GM18505 (cell line): Measurements from ENCODE around the gene UBQLNL.

Experiments used
- ATAC-seq: cut with Tn5 transposase; IDR thresholded peaks from one replicate; pipeline ENCODE4 v1.9.1; 2021; ENCODE audit not compliant: unreplicated experiment
- POLR2A ChIP-seq: IDR thresholded peaks from 4 replicates; pipeline ENCODE4 v1.6.1; 2011; ENCODE audit warnings: borderline replicate concordance; ENCODE audit not compliant: insufficient read depth, insufficient read length; ENCODE audit errors: extremely low read depth

The UBQLNL gene, protein sequence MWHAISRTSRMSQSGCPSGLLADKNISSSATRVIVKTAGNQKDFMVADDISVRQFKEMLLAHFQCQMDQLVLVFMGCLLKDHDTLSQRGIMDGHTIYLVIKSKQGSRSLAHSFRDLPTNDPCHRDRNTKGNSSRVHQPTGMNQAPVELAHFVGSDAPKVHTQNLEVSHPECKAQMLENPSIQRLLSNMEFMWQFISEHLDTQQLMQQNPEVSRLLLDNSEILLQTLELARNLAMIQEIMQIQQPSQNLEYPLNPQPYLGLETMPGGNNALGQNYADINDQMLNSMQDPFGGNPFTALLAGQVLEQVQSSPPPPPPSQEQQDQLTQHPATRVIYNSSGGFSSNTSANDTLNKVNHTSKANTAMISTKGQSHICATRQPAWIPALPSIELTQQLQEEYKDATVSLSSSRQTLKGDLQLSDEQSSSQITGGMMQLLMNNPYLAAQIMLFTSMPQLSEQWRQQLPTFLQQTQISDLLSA

GRCh38 chr11:5516599-5516998 lies at the start of gene UBQLNL:
TSS of gene UBQLNL (minus strand) at chr11:5516699. CDS start at chr11:5516441, 258 bp downstream.
- ATAC-seq = no peak
- no peak for TF ChIP-seq POLR2A

DNA sequence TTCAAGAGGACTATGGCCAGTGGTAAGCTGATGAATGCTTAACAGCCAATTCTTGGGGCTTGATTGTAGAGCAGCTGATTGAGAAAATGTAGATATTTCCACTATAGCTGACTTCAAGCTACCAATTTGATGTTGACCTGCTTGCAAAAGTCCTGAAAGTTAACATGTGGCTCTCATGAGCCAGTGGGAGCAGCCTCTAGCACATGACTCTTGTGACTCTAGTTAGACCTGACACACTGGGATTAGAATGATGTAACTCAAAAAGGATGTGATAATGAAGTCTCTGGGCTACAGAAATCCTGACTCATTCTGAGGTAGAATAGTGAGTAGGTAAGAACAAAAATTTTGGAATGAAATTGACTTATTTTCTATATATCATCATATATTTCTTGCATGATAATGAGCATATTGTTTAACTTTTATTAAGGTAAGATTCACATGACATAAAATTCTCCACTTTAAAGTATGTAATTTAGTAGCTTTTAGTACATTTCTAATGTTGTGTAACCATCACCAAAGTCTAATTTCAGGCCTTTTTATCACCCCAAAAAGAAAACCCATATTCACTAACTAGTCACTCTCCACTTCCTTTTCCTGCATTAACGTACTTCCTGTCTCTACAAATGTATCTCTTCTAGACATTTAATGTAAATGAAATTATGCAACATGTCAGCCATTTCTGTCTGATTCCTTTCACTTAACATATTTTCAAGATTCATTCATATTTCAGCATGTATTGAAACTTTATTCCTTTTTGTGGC lies 47.9 kb upstream of the UBQLNL start:
- no peak for ATAC-seq
- no peak for TF ChIP-seq POLR2A

DNA sequence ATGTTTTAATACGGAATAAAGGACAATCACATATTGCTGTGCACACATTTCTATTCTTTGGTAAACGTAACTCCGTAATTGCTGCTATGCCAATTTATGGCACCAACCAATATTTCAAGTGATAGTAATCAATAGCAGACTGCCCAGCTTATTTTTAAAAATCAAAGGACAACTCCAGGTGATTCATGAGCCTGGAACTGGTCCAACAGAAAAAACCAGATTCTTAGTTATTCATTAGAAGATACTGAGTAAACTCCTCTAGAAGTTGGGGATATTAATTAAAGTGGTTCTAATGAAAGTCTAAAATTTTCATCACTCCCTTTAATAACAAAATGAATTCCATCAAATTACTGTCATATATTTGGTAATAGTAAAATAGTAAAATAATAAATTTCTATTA lies 41.3 kb upstream of the UBQLNL start:
- no peak for TF ChIP-seq POLR2A
- ATAC-seq = no peak

- ATAC-seq = no peak
Measured at GRCh38 chr11:5556596-5557188, 40.2 kb upstream of the UBQLNL start.

DNA sequence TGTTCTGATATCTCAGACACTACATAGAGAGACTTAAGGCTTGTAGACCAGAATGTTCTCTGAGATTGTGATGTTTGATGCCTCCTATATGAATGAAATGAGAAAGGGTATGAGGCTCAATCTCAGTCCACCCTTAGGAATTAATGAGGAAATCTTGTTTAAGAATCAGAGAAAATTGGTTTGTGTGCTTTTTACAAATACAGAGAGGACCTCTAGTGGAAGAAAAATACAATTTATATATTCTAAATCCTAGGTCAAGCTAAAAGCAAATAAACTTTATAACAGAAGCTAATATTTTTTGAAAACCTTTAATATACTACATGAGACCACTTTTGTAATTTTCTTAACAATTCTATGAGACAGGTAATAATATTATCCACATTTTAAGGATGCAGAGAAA lies 36.8 kb upstream of the UBQLNL start:
- TF ChIP-seq POLR2A = no peak
- ATAC-seq = no peak

More at GRCh38 chr11:5556596-5557188, 40.2 kb upstream of the UBQLNL start:
- no peak for TF ChIP-seq POLR2A

DNA sequence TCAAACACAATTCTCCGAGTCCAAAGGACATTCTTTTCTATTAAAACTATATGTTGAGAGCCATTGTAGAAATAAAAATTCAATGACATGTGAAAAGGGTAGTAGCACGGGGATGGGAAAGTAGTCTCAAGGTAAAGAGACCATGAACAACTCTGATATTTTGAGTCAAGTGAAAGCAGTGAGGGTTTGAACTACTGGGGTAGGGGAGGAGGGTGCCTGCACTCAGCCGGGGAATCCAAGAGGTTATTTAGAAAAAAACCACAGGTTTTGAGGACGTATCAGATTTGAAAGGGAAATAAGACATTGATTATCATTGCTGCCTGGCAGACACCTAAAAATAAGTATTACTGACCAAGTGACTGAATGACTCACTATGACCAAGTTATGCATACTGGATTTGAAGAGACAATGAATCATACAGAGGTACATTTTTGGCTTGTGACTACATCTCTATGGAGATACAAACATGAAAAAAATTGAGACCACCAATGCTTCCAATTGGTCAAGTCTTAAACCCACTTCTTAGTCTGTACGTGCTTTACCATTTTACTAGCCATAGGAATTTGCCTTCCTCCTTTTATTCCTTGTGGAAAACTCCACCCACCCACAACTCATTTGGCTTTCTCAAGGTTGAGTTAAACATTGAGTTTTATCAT lies 34.1 kb upstream of the UBQLNL start:
- no peak for ATAC-seq
- no peak for TF ChIP-seq POLR2A

DNA sequence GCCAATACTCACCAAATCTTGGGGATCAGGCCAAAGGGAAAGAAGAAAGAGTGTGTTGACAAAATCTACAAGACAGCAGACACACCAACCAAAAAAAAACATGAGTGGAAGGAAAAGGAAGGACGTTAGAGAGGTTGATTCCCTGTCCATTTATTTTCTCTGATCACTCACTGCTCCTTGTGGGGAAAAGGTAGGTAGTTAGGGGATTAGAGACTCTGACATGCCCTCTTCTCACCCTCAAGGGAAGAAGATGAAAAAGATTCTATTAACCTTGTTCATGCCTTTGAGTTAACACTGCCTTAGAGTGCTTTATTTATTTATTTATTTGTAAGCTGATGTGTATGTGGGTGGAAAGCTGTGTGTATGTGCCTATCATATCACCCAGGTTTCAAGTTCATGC lies 31.9 kb upstream of the UBQLNL start, which contains the start of gene OR52H1:
TSS of gene OR52H1 (minus strand) at position 101 of the 400 bp plus-strand sequence. CDS start 3,035 bp downstream, outside the sequence.
- TF ChIP-seq POLR2A = no peak
- no peak for ATAC-seq

DNA sequence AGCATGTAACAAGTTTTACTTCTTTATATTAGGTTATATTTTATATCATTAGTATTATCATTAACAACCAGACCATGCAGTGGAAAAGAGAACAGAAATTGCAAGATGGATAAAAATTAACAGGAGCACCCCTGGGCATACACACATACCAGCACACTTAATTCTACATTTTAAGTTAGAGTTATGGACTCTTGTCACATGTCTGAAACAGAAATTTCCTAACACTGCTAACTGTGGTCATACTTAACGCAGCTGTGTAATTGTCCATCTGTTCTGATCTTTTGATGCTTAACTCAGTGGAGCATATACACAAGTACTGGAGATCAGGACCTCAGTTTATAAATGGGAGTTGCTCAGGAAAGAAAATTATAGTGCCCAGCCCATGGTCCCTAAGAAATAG lies 31.5 kb upstream of the UBQLNL start:
- no peak for TF ChIP-seq POLR2A
- ATAC-seq = no peak

GRCh38 chr11:5546457-5546856 lies 30.0 kb upstream of the UBQLNL start:
- no peak for TF ChIP-seq POLR2A
- no peak for ATAC-seq

- ATAC-seq = no peak
Measured at GRCh38 chr11:5541427-5541826, 24.9 kb upstream of the UBQLNL start.

GRCh38 chr11:5536482-5536881 lies 20.0 kb upstream of the UBQLNL start:
- no peak for TF ChIP-seq POLR2A
- no peak for ATAC-seq

More at GRCh38 chr11:5541427-5541826, 24.9 kb upstream of the UBQLNL start:
- TF ChIP-seq POLR2A = no peak

DNA sequence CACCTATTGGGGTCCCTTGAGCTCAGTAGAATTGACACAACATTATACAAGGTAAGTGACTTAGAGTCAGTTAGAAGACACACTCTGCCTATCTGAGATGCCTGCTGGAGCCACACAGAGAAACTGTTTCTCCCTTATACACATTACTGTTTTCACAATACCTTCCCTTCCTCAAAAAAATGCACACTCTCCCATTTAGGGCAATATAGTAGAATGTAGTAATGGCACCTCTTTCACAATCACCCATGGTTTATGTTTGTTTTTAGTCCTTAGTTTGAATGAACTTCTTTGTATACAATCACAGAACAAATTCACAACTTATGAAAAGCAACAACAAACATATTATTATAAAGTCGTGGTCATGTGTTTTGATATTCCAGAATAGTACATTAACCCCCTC lies 17.5 kb upstream of the UBQLNL start:
- no peak for TF ChIP-seq POLR2A
- ATAC-seq = no peak
